HG03558 (cell line): ENCODE measurements around the gene PPIP5K1.
"Not testable (repeated sequence)": the region's sequence is repeated elsewhere in the genome, so short reads cannot be mapped to it uniquely, and the experiment has no call there.

Experiments used
- ATAC-seq: cut with Tn5 transposase; IDR thresholded peaks from one replicate; pipeline ENCODE4 v1.9.1; 2021; ENCODE audit warnings: moderate number of reproducible peaks; ENCODE audit not compliant: unreplicated experiment; ENCODE audit errors: extremely low read depth

PPIP5K1 gene

GRCh38 chr15:43547539-43547938 lies 42.5 kb downstream of the PPIP5K1 start:
- ATAC-seq, result no peak

GRCh38 chr15:43545426-43545825 lies 44.6 kb downstream of the PPIP5K1 start:
- no peak for ATAC-seq

GRCh38 chr15:43544266-43544665 lies 45.7 kb downstream of the PPIP5K1 start:
- ATAC-seq, result no peak

- no peak for ATAC-seq
These were observed 48.2 kb downstream of the PPIP5K1 start for GRCh38 chr15:43541785-43542184.

DNA sequence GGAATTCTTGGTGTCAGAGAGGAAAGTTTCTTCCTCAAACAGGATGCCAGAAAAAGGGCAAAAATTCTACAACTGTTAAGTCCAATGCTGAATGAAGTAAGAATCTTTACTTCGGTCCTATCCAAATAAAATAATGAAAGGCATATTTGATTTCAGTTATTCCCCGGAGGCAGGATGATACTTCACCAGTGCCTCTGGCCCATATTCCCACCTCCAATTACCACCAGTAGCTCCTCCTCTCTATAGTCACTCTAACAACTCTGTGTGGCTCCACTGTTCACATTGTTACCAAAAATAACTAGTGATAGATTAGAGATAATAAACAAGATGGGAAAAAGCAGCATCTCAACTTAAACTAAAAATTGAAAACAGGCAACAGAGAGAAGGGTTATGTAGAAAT lies 51.9 kb downstream of the PPIP5K1 start:
- ATAC-seq, result no peak

DNA sequence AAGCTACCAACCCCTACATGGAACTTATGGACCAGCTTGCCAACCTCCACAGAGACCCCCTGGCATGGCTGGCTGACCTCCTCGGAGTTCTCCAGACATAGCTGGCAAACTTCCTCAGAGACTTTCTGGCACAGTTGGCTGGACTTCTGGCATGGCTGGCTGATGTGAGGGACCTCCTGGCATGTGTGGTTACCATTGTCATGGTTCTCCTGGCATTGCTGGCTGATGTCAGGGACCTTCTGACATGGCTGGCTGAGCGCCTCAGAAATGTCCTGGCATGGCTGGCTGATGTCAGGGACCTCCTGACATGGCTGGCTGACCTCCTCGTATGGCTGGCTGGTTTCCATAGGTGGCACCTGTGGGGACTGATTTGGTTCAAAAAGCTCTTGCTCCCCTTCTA lies 55.1 kb downstream of the PPIP5K1 start:
- ATAC-seq, result no peak

DNA sequence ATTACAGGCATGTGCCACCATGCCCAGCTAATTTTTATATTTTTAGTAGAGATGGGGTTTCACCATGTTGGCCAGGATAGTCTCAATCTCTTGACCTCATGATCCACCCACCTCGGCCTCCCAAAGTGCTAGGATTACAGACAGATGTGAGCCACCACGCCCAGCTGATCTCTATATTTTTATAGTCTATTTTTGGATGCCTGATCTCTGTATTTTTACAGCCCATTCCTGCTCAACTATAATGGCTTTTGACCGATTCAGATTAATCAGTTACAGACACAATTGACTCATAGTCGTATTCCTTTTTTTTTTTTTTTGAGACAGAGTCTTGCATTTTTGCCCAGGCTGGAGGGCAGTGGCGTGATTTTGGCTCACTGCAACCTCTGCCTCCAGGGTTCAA lies 57.2 kb downstream of the PPIP5K1 start:
- not testable (repeated sequence) for ATAC-seq

DNA sequence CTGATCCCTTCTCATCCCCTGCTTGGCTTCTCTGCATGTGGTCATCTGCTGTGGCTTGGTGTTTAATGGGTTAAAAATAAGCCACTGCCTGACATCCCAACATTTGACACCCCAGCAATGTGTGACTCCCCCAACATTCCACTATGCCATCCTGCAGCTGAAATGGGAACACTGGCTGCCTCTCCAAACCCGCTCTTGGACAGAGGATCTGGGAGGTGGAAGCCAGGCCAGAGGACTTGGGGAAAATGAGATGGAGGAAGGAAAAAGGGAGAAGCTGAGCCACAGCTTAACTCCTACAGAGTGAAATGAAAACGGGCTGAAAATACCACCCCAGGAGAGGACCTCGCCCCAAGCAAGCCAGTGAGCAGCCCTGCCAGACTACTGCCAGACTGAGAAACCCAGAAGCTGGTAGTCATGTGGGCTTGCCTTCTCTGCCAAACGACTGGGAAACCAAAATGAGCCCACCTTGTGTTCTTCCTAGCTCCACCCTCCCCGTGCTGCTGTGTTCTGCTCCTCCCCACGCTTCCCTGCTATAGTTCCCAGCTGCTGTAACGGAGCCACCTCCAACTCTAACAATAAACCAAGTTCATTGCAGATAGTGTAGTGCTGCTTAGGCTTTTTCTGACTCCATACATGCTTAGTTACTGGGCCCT lies 58.9 kb downstream of the PPIP5K1 start:
- no peak for ATAC-seq

DNA sequence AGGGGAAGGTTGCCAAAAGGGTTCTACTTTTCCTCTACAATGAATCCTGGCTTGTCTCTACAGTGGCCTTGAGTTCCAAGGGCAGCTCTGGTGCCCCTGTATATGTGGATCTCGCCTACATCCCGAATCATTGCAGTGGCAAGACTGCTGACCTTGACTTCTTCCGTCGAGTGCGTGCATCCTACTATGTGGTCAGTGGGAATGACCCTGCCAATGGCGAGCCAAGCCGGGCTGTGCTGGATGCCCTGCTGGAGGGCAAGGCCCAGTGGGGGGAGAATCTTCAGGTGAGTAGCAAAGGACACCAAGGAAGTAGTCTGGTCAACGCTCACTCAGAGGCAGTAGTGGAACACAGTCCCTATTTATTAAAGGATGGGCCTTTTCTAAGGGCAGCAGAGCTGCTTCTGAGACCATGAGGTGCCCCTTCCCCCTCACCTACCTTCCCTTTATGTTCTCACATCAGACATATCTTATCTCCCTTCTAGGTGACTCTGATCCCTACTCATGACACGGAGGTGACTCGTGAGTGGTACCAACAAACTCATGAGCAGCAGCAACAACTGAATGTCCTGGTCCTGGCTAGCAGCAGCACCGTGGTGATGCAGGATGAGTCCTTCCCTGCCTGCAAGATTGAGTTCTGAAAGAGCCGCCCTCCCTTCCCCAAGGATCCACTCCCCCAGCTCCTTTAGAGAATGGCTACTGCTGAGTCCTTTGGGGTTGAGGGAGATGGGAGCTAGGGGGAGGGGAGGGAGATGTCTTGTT lies 60.2 kb downstream of the PPIP5K1 start:
- ATAC-seq, result no peak

DNA sequence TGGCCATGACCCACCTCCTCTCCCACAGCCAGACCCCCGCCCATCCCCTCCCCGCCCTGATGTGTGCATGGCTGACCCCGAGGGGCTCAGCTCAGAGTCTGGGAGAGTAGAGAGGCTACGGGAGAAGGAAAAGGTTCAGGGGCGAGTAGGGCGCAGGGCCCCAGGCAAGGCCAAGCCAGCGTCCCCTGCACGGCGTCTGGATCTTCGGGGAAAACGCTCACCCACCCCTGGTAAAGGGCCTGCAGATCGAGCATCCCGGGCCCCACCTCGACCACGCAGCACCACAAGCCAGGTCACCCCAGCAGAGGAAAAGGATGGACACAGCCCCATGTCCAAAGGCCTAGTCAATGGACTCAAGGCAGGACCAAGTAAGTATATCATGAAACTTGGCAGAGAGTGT lies 60.9 kb downstream of the PPIP5K1 start:
- ATAC-seq, result no peak

GRCh38 chr15:43528542-43529007 lies 61.4 kb downstream of the PPIP5K1 start:
- no peak for ATAC-seq

DNA sequence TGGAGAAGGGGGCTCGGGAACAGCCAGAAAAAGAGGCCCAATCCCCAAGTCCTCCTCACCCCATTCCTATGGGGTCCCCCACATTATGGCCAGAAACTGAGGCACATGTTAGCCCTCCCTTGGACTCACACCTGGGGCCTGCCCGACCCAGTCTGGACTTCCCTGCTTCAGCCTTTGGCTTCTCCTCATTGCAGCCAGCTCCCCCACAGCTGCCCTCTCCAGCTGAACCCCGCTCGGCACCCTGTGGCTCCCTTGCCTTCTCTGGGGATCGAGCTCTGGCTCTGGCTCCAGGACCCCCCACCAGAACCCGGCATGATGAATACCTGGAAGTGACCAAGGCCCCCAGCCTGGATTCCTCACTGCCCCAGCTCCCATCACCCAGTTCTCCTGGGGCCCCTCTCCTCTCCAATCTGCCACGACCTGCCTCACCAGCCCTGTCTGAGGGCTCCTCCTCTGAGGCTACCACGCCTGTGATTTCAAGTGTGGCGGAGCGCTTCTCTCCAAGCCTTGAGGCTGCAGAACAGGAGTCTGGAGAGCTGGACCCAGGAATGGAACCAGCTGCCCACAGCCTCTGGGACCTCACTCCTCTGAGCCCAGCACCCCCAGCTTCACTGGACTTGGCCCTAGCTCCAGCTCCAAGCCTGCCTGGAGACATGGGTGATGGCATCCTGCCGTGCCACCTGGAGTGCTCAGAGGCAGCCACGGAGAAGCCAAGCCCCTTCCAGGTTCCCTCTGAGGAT lies 62.0 kb downstream of the PPIP5K1 start:
- ATAC-seq, result no peak

DNA sequence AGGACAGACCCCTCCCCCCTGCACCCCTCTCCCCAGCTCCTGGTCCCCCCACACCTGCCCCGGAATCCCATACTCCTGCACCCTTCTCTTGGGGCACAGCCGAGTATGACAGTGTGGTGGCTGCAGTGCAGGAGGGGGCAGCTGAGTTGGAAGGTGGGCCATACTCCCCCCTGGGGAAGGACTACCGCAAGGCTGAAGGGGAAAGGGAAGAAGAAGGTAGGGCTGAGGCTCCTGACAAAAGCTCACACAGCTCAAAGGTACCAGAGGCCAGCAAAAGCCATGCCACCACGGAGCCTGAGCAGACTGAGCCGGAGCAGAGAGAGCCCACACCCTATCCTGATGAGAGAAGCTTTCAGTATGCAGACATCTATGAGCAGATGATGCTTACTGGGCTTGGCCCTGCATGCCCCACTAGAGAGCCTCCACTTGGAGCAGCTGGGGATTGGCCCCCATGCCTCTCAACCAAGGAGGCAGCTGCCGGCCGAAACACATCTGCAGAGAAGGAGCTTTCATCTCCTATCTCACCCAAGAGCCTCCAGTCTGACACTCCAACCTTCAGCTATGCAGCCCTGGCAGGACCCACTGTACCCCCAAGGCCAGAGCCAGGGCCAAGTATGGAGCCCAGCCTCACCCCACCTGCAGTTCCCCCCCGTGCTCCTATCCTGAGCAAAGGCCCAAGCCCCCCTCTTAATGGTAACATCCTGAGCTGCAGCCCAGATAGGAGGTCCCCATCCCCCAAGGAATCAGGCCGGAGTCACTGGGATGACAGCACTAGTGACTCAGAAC lies 62.8 kb downstream of the PPIP5K1 start:
- ATAC-seq, result no peak

DNA sequence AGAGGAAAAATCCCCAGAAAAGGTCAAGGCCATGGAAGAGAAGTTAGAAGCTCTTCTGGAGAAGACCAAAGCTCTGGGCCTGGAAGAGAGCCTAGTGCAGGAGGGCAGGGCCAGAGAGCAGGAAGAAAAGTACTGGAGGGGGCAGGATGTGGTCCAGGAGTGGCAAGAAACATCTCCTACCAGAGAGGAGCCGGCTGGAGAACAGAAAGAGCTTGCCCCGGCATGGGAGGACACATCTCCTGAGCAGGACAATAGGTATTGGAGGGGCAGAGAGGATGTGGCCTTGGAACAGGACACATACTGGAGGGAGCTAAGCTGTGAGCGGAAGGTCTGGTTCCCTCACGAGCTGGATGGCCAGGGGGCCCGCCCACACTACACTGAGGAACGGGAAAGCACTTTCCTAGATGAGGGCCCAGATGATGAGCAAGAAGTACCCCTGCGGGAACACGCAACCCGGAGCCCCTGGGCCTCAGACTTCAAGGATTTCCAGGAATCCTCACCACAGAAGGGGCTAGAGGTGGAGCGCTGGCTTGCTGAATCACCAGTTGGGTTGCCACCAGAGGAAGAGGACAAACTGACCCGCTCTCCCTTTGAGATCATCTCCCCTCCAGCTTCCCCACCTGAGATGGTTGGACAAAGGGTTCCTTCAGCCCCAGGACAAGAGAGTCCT lies 63.6 kb downstream of the PPIP5K1 start:
- ATAC-seq, result no peak

GRCh38 chr15:43525131-43525530 lies 64.9 kb downstream of the PPIP5K1 start:
- no peak for ATAC-seq

- ATAC-seq, result no peak
These were observed 65.7 kb downstream of the PPIP5K1 start for GRCh38 chr15:43524254-43524845.

GRCh38 chr15:43523646-43524045 lies 66.4 kb downstream of the PPIP5K1 start:
- ATAC-seq, result no peak

GRCh38 chr15:43522247-43522646 lies 67.8 kb downstream of the PPIP5K1 start:
- ATAC-seq, result no peak

- ATAC-seq, result no peak
These were observed 68.6 kb downstream of the PPIP5K1 start for GRCh38 chr15:43521419-43521818.
